T-helper 2 cell treated with Interferon-gamma antibody and Interleukin-4, amounts not matched to agents 100 ng/mL and 5 ng/mL, for 36 hours (primary cell): ENCODE results near the gene CHPF2. TPM values are rescaled to one million over a fixed set of nuclear protein-coding genes. Genes with fewer than 3 reads are reported as not detected.

Experiments
- intact Hi-C: fragments of 100-400 bp; cut with micrococcal nuclease; formaldehyde crosslinking; loops from one replicate; pipeline ENCODE4 v1.15.1; 2023
- total RNA-seq: library from RNA; stranded (reverse); gene quantifications from 2 replicates; pipeline ENCODE4 v1.2.3, GENCODE V29; 2022

Gene CHPF2
- total RNA-seq, 1 donor from 2014 or later: 41.0 TPM

DNA sequence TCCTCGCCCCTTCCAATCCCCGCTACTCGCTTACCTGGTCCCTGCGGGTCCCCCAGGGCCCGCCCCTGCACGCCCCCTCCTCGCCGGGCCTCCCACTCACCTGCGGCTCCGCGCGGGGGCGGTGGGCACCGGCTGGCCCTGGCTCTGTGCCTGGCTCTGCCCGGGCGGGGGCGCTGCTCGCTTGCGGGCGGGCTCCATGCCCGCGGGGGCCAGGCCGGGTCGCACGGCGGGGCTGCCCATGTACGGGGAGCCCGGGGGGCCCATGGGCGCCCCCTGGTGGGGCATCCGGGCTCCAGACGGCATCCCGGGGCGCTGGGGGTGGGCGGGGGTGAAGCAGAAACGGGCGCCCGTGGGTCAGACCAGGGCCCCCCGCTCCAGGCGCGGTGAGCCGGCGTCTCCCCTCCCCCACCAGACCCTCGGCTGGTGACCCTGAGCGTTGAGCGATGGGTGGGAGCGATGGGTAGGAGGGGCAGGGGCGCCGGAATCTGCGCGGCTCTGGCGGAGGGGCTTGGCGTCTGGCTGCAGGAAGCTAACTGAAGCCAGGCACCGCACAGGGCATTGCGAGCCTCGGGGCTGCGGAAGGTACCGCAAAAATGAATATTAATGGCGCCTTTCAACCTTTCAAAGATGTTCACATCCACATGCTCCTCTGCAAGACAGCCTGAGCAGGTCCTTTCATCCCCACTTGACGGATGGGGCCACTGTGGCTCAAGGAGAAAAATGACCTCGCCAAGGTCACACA is 13.2 kb downstream of the CHPF2 start:
- intact Hi-C loops: loop anchor here (2.0 kb wide), 1 partner anchor 57 kb away; no protein-coding TSS in a partner anchor

DNA sequence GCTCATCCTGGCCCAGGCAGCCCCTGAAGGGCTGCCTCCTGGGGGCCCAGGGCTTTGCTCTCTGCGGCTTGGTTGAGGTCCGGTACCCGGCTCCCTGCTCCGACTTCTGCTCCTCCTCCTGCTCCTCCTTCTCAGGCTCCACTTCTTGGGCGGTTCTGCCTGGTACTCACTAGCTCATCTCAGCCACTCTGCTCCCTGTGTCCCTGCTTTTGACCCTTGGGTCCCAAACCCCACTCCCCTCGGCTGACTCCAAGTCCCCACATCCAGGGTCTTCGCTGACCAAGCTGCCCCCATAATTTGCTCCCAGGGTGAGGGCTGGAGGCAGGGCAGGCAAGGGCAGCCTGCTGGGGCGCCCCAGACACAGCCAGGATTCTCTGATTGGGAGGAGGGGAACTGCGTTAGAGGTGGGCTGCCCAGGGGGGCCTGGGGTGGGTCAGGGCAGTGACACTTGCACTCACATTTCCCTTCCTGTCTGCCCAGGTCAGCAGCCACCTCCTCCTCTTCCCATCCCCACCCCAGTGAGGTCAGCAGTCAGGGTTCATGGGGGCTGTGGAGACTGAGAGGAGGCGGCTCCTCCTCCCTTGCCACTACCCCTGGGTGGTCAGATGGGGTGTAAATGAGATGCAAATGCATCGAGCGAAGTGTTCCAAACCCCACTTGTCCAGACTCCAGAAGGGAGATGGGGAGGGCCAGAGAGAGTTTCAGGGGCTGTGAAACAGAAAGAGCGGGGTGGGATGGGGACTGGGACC is 14.0 kb downstream of the CHPF2 start:
- intact Hi-C loops: no loop called here

DNA sequence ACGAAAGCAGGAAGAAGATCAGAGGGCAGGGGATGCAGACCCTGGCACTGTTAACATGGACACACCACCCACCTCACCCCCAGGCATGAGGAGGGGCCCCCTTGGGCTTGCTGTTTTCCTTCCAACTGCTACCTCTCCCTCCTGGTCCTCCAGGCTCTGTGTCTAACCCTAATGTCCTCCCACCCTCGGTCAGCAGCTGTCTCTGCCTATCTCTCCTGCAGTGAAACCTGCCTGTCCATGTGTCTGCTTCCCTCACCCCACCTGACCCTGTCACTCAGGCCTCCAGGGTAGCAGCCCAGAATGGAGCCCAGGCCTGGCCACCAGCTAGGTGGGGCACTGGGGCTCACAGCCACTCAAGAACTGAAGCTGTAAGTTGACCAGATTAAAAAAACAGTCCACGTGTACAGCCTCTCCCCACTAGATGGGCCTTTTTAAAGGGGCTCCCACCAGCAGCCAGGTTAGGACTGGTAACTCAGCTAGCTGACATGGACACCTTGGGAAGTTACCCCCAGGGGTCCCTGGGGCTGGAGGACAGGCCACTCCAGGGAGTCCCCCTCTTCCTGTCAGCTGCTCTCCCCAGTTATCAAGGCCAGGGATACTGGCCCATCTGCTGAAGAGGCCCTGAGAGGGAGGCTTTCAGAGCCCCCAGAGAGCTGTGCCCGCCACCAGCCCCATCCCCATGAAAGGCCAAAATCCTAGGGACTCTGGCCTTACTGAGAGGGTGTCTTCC is 14.7 kb downstream of the CHPF2 start:
- intact Hi-C loops: no loop called here

GRCh38 chr7:151247611-151248345 is 15.5 kb downstream of the CHPF2 start:
- intact Hi-C loops: loop anchor here (1.0 kb wide), 1 partner anchor 56 kb away; no protein-coding TSS in a partner anchor

DNA sequence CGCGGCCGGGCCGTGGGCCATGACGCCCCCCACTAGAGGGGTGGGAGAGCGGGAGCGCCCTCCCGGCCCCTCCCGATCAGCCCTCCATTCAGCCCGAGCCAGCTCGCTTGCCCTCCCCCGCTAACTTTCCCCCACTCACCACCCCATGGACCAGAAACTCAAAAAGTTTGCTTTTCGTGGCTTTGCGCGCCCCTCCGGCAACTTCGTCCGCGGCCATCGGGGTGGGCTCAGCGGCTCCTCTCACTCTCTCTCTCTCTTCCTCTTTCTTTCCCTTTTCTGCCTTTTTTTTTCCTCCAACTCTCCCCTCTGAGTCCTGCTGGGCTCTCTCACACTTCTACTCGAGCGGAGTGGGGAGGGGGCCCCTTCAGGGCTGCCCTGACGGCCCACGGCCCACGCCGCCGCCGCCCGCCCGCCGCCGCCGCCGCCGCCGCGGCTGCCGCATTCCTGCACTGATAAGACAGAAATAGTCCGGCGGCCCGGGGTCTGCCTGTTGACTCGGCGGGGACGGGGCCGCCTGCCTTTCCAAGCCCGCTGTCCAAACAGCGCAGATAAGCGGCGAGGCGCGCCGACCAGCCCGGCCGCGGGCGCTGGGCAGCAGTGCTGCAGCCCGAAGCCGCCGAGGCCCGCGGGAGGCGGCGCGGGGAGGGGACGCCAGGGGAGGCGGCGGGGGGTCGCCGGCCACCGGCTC is 16.2 kb downstream of the CHPF2 start, which contains the start of gene SMARCD3:
SMARCD3 (minus strand) TSS at position 349 of the 688 bp plus-strand sequence; CDS start at position 217, 132 bp downstream.
- intact Hi-C loops: loop anchor here (1.0 kb wide), 1 partner anchor 55 kb away; no protein-coding TSS in a partner anchor

DNA sequence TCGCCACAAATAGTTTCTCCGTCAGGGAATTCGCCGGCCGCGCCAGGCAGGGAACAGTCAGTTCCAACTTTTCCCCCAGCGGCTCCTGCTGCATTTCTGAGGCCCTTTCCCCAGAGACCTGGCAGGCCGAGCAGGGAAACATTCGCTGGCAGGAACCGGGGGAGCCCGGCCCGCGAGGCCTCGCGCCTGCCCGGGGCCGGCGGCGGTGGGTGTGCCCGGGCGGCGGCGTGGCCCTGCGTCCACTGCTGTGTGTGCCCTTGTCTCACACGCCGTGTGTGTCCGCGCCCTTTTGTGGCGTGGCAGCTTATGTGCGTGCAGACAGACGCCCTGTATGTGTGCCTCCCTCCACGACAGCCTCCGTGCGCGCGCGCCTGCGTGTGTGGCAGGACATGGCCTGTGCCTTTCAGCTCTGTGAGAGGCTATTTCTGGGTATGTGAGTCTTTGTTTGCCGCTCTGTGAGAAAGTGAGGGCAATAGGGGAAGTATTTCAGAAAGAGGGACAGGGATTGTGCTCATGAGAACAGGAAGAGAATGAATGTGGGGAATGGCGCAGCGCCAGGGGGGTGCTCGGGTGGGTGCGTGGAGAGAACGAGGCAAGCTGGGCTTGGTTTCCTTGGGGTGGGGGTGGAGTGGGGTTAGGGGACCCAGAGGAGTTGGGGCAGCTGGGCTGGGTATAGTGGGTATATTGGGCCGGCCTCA is 16.9 kb downstream of the CHPF2 start:
- intact Hi-C loops: no loop called here

- intact Hi-C loops: no loop called here
These were observed 17.4 kb downstream of the CHPF2 start for GRCh38 chr7:151249732-151250072.

GRCh38 chr7:151250181-151251132 is 18.2 kb downstream of the CHPF2 start:
- intact Hi-C loops: no loop called here

GRCh38 chr7:151251328-151251688 is 19.0 kb downstream of the CHPF2 start:
- intact Hi-C loops: no loop called here

DNA sequence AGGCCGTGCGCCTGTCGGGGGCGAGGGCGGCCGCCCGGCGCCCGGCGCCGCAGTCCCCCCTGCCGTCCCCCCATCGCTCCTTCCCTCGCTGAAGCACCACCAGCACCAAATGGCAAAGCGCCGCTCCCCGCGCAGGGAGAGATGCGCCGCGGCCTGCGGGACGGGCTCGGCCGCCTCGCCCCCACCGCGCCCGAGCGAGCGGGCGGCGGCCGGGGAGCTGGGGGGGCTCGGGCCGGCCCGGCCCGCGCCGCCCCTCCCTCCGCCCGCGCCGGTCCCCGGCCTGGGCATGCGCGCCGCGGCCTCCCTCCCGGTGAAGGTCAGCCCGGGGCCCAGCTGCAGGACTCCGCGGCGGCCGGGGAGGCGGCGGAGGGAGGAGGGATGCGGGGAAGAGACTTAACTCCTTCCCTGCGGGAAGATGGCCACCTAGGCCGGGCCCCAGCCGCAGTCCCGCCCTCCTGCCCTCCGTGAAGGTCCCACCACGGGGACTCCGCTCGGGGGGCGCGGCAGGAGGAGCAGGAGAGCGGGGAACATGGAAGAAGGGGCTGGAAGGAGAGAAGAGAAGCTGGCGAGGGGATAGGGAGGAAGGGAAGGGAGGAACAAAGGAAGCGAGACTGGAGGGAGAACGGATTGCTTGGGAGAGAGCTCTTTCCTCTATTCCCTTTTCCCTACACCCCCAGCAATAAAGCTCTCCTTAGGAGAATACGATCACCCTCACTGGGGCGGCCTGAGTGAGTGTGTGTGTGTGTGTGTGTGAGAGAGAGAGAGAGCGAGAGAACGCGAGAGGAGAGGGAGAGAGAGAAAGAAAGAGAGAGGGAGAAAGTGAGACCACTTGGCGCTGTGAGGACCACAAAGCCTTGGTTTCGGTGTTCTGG is 19.6 kb downstream of the CHPF2 start:
- intact Hi-C loops: no loop called here

- intact Hi-C loops: no loop called here
These were observed 20.2 kb downstream of the CHPF2 start for GRCh38 chr7:151252561-151252835.

GRCh38 chr7:151252961-151253711 is 20.9 kb downstream of the CHPF2 start:
- intact Hi-C loops: no loop called here

GRCh38 chr7:151254316-151254715 is 22.0 kb downstream of the CHPF2 start:
- intact Hi-C loops: no loop called here

DNA sequence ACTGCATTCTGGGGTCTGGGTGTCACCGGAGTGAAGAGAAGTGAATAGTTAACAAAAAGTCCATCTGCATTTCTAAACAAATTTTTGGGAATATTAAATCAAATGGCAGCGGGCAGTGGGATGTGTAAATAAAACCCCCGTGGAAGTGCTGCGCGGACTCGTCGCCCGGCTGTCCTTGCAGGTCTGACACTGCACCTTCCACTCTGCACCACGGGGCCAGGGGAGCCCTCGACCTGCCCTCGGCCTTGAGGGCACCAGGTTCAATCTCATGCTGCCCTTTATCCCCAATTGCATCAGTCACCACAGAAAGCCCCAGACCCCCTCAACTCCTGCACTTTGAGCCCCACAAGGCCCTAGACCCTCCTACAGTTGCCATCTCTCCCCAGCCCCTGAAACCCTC is 22.6 kb downstream of the CHPF2 start:
- intact Hi-C loops: no loop called here

GRCh38 chr7:151255390-151255789 is 23.1 kb downstream of the CHPF2 start:
- intact Hi-C loops: no loop called here

GRCh38 chr7:151256410-151257045 is 24.2 kb downstream of the CHPF2 start:
- intact Hi-C loops: no loop called here

DNA sequence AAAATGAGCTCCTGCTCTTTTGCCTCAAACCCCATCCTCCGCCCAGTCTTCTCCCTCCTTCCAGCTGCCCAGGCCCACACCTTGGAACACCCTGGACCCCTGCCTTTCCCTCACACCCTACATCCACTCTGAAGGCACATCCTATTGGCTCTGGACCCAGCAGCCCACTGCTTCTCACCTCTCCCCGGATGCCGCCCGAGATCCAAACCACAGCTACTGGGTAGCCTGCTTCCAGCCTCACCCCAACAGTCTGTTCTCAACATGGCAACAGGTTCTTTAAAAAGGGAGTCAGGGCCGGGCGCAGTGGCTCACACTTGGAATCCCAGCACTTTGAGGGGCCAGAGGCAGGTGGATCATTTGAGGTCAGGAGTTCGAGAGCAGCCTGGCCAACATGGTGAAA is 25.7 kb downstream of the CHPF2 start:
- intact Hi-C loops: no loop called here
